ENCODE results near the gene ADGRE2.

Gene ADGRE2

GRCh38 chr19:14748601-14749000, 29.8 kb downstream of the ADGRE2 start:
- no peaks in the 10 kb centered on the region for H3K79me2 ChIP-seq (ENCODE audit: insufficient read depth, low read depth)
- H3K9ac ChIP-seq: no peak overlapping the region
- no peaks in the 10 kb centered on the region for H3K36me3 ChIP-seq (ENCODE audit: insufficient read depth)
- no peaks in the 10 kb centered on the region for H4K20me1 ChIP-seq (ENCODE audit: insufficient read depth)
- H2AFZ ChIP-seq (ENCODE audit: low read depth): no peak overlapping the region
- no peak overlapping the region for H3K4me3 ChIP-seq (IDR thresholded peaks at IDR 0.05; ENCODE audit: insufficient read depth, low read depth, low read length)
- H3K27me3 ChIP-seq (ENCODE audit: insufficient read depth, low read depth): no peaks in the 10 kb centered on the region
- no peaks in the 10 kb centered on the region for H3K4me1 ChIP-seq (ENCODE audit: low read depth, poor library complexity, severe bottlenecking)
- H3K27ac ChIP-seq: no peak overlapping the region
- no peak for TF ChIP-seq CTCF (conservative IDR thresholded peaks at IDR 0.05; ENCODE audit: low read depth, low read length)
- no peak overlapping the region for H3K4me2 ChIP-seq

GRCh38 chr19:14746886-14747285, 31.5 kb downstream of the ADGRE2 start:
- Histone ChIP-seq H3K4me3 (IDR thresholded peaks at IDR 0.05; ENCODE audit: insufficient read depth, low read depth, low read length) (no peak overlapping the region), H3K9ac (no peak overlapping the region), H3K4me1 (ENCODE audit: low read depth, poor library complexity, severe bottlenecking) (no peaks in the 10 kb centered on the region), H4K20me1 (ENCODE audit: insufficient read depth) (no peaks in the 10 kb centered on the region), H3K4me2 (no peak overlapping the region), H3K36me3 (ENCODE audit: insufficient read depth) (no peaks in the 10 kb centered on the region), H3K27ac (no peak overlapping the region), H3K27me3 (ENCODE audit: insufficient read depth, low read depth) (no peaks in the 10 kb centered on the region), H2AFZ (ENCODE audit: low read depth) (no peak overlapping the region), H3K79me2 (ENCODE audit: insufficient read depth, low read depth) (no peaks in the 10 kb centered on the region)
- TF ChIP-seq CTCF (conservative IDR thresholded peaks at IDR 0.05; ENCODE audit: low read depth, low read length): no peak

GRCh38 chr19:14735915-14736314, 42.4 kb downstream of the ADGRE2 start:
- H3K4me3 ChIP-seq (IDR thresholded peaks at IDR 0.05; ENCODE audit: insufficient read depth, low read depth, low read length): no peak overlapping the region
- H4K20me1 ChIP-seq (ENCODE audit: insufficient read depth): no peaks in the 10 kb centered on the region
- H3K9ac ChIP-seq: no peak overlapping the region
- no peak for TF ChIP-seq CTCF (conservative IDR thresholded peaks at IDR 0.05; ENCODE audit: low read depth, low read length)
- no peak overlapping the region for H2AFZ ChIP-seq (ENCODE audit: low read depth)
- H3K4me2 ChIP-seq: no peak overlapping the region
- peaks cover 8% of the 10 kb centered on the region; the same call in 1 of the 2 replicates for H3K27me3 ChIP-seq (ENCODE audit: insufficient read depth, low read depth)
- no peak overlapping the region for H3K27ac ChIP-seq
- H3K36me3 ChIP-seq (ENCODE audit: insufficient read depth): no peaks in the 10 kb centered on the region
- no peaks in the 10 kb centered on the region for H3K79me2 ChIP-seq (ENCODE audit: insufficient read depth, low read depth)
- H3K4me1 ChIP-seq (ENCODE audit: low read depth, poor library complexity, severe bottlenecking): no peaks in the 10 kb centered on the region

GRCh38 chr19:14733574-14733973, 44.8 kb downstream of the ADGRE2 start:
- no peak overlapping the region for H3K27ac ChIP-seq

More at GRCh38 chr19:14733574-14733973, 44.8 kb downstream of the ADGRE2 start:
- Histone ChIP-seq H3K4me2 (no peak overlapping the region), H2AFZ (ENCODE audit: low read depth) (no peak overlapping the region), H3K27me3 (ENCODE audit: insufficient read depth, low read depth) (peaks cover 6% of the 10 kb centered on the region; the same call in 1 of the 2 replicates), H3K9ac (no peak overlapping the region), H3K4me3 (IDR thresholded peaks at IDR 0.05; ENCODE audit: insufficient read depth, low read depth, low read length) (no peak overlapping the region), H3K4me1 (ENCODE audit: low read depth, poor library complexity, severe bottlenecking) (no peaks in the 10 kb centered on the region), H4K20me1 (ENCODE audit: insufficient read depth) (no peaks in the 10 kb centered on the region), H3K36me3 (ENCODE audit: insufficient read depth) (no peaks in the 10 kb centered on the region), H3K79me2 (ENCODE audit: insufficient read depth, low read depth) (no peaks in the 10 kb centered on the region)
- TF ChIP-seq CTCF (conservative IDR thresholded peaks at IDR 0.05; ENCODE audit: low read depth, low read length): no peak
